ENCODE data around the gene MT1A. TPM values are rescaled to one million over a fixed set of nuclear protein-coding genes. Genes with fewer than 3 reads are reported as not detected.

Gene MT1A
- total RNA-seq (2021; ENCODE audit: unreplicated experiment) (not detected), Bru-seq, nascent RNA (not detected), BruChase-seq, experiment 1, labeled RNA remaining after a 6-hour chase (not detected), BruChase-seq, experiment 2, labeled RNA remaining after a 2-hour chase (not detected)
- polyA plus RNA-seq (2012): not detected in 2 replicates
- long read RNA-seq: 0 reads

GRCh38 chr16:56637814-56638750, at the start of gene MT1A:
Gene MT1A, plus strand, starts transcription at chr16:56638666. Its CDS starts 73 bp downstream, at chr16:56638739.
- Histone ChIP-seq H3K27ac (ENCODE audit: low read depth, low read length) (no peak within 1 kb of the TSS), H3K9me3 (ENCODE audit: control insufficient read depth in 1 of 2, insufficient read depth in 1 of 2, low read depth in 1 of 2, low read length in 2 of 2) (no peaks in the 10 kb centered on the region), H3K36me3 (ENCODE audit: control insufficient read depth in 1 of 2, insufficient read depth in 2 of 2, low read length in 2 of 2) (no peaks in the 10 kb centered on the region), H3K9ac (ENCODE audit: low read length) (no peak within 1 kb of the TSS), H3K4me3 (replicated peaks in 1 of 2; ENCODE audit: low read depth in 1 of 2, low read length in 2 of 2) (no peak within 1 kb of the TSS), H4K20me1 (ENCODE audit: insufficient read depth) (no peaks in the 10 kb centered on the region), H3K9me2 (ENCODE audit: insufficient read depth) (no peaks in the 10 kb centered on the region), H3K27me3 (ENCODE audit: insufficient read depth, low read length) (no peaks in the 10 kb centered on the region), H3K4me2 (ENCODE audit: low read length) (no peak within 1 kb of the TSS), H3K79me2 (ENCODE audit: insufficient read depth, low read length) (no peaks in the 10 kb centered on the region), H2AFZ (ENCODE audit: low read depth, low read length, poor library complexity, severe bottlenecking) (no peak within 1 kb of the TSS), H3K4me1 (ENCODE audit: control insufficient read depth in 1 of 2, insufficient read depth in 2 of 2, low read length in 2 of 2) (peaks cover 4 to 9% of the 10 kb centered on the region in 2 experiments; a peak in 2 of 4 replicates)
- RAD21 ChIA-PET (ENCODE audit: low non-redundant PET in 1 of 2, low total read pairs in 2 of 2, uncharacterized antibody in 2 of 2, unreplicated experiment in 2 of 2): no interaction called here
- intact Hi-C loops (cut with micrococcal nuclease): no loop called here
- ATAC-seq (no peak), DNase-seq (ENCODE audit: low read depth, low spot score) (no peak)
- CTCF ChIA-PET: no interaction called here
- BruUV-seq (replicated peaks): no TSS peak
- POLR2A ChIA-PET: interaction anchor here (1.9 kb wide), 1 partner anchor 12 kb away, joined by 8 read pairs; the partner anchor contains the start of gene MT1E
- TF ChIP-seq, protein P1, sequence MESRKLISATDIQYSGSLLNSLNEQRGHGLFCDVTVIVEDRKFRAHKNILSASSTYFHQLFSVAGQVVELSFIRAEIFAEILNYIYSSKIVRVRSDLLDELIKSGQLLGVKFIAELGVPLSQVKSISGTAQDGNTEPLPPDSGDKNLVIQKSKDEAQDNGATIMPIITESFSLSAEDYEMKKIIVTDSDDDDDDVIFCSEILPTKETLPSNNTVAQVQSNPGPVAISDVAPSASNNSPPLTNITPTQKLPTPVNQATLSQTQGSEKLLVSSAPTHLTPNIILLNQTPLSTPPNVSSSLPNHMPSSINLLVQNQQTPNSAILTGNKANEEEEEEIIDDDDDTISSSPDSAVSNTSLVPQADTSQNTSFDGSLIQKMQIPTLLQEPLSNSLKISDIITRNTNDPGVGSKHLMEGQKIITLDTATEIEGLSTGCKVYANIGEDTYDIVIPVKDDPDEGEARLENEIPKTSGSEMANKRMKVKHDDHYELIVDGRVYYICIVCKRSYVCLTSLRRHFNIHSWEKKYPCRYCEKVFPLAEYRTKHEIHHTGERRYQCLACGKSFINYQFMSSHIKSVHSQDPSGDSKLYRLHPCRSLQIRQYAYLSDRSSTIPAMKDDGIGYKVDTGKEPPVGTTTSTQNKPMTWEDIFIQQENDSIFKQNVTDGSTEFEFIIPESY (IDR thresholded peaks at IDR 0.05; ENCODE audit: extremely low read depth, insufficient replicate concordance, low read length): no peak
- TF ChIP-seq RAD21 (IDR thresholded peaks at IDR 0.05; ENCODE audit: low read depth) (no peak), CEBPB (IDR thresholded peaks at IDR 0.05; ENCODE audit: low read depth) (no peak), ZFX (IDR thresholded peaks at IDR 0.05) (no peak), CBX3 (IDR thresholded peaks at IDR 0.05; ENCODE audit: low read depth) (no peak), SP1 (IDR thresholded peaks at IDR 0.05; ENCODE audit: low read depth) (no peak), ATF3 (IDR thresholded peaks at IDR 0.05) (no peak), ELF1 (IDR thresholded peaks at IDR 0.05; ENCODE audit: borderline replicate concordance, low read depth) (no peak)
- TF ChIP-seq, protein P2, sequence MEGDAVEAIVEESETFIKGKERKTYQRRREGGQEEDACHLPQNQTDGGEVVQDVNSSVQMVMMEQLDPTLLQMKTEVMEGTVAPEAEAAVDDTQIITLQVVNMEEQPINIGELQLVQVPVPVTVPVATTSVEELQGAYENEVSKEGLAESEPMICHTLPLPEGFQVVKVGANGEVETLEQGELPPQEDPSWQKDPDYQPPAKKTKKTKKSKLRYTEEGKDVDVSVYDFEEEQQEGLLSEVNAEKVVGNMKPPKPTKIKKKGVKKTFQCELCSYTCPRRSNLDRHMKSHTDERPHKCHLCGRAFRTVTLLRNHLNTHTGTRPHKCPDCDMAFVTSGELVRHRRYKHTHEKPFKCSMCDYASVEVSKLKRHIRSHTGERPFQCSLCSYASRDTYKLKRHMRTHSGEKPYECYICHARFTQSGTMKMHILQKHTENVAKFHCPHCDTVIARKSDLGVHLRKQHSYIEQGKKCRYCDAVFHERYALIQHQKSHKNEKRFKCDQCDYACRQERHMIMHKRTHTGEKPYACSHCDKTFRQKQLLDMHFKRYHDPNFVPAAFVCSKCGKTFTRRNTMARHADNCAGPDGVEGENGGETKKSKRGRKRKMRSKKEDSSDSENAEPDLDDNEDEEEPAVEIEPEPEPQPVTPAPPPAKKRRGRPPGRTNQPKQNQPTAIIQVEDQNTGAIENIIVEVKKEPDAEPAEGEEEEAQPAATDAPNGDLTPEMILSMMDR (IDR thresholded peaks at IDR 0.05 in 2 of 3, conservative IDR thresholded peaks at IDR 0.05 in 1 of 3; ENCODE audit: borderline replicate concordance in 1 of 3, insufficient read depth in 1 of 3, low read depth in 2 of 3, low read length in 2 of 3): no peak

All from HCT116 (cell line).